KBM-7 (cell line): ENCODE measurements around the gene NSD1.

Source experiments
- DNase-seq: peaks from one replicate; pipeline ENCODE4 v3.0.0-alpha.2; 2015
- in situ Hi-C: fragments of 300-500 bp; cut with MboI; formaldehyde crosslinking; loops from 2 replicates; pipeline ENCODE4 v1.14.3; 2020; ENCODE audit warnings: low sequenced_read_pairs, low pct_unique_long_range_greater_than_20kb, mixed read lengths

Gene NSD1

DNA sequence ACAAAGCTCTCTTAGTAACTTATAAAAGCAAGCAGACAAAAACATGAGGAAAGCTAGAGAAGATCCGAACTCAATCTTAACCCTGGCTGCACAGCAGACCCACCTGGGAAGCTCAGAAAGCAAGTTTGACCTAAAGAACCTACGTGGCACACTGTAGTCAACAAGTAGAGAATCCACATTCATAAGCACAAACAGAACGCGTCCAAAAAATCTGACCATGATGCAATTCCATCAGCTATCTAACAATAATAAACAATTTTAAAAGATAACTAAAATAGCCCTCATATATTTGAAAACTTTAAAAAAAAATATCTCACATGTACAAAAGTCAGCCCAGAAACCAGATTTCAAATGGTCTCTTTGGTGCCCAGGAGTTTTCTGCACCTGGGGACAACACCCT is 213.2 kb downstream of the NSD1 start:
- in situ Hi-C loops: no loop called here
- DNase-seq: no peak

GRCh38 chr5:177347699-177348098 is 214.1 kb downstream of the NSD1 start:
- in situ Hi-C loops: no loop called here
- DNase-seq: no peak

GRCh38 chr5:177349362-177349647 is 215.7 kb downstream of the NSD1 start:
- DNase-seq: no peak
- in situ Hi-C loops: no loop called here

DNA sequence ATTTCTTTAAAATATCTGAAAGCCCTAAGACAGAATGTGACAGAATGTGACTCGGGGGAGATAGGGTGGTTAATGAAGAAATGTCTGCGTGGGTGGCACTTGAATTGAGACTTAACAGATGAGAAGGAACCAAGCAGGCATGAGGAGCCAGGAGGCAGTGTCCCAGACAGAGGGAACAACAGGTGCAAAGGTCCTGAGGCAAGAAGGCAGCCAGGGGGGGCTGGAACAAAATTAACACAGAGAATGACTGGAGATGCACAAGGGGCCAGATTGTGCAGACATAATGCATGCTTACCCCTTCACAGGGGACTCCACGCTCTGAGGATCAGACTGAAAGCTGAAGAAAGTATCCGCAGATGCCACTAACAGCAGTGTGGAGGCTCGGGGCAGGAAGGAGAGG is 216.2 kb downstream of the NSD1 start:
- in situ Hi-C loops: no loop called here
- no peak for DNase-seq
